HL-60 (cell line): ENCODE data around the gene PLCL2.

Experiments
- DNase-seq, 2 experiments: peaks; one replicate each; pipeline ENCODE4 v3.0.0-alpha.2; 2010 to 2020; ENCODE audit warnings: low read depth in 1 of 2, low spot score in 1 of 2
- H3K27ac ChIP-seq: fragments of 250-450 bp; sonication (Bioruptor Pico); replicated peaks from 2 replicates; pipeline ENCODE4 v1.5.1; 2020; ENCODE audit warnings: mild to moderate bottlenecking, moderate library complexity
- H3K27me3 ChIP-seq: fragments of 250-450 bp; sonication (Bioruptor Pico); 2 replicates; pipeline ENCODE4 v1.5.1; 2021; ENCODE audit warnings: mild to moderate bottlenecking, moderate library complexity; ENCODE audit not compliant: insufficient read depth, poor library complexity, severe bottlenecking
- H3K4me3 ChIP-seq: replicated peaks from 2 replicates; pipeline ENCODE4 v1.5.1; 2011; ENCODE audit warnings: mild to moderate bottlenecking, control low read depth, low read length; ENCODE audit not compliant: insufficient read depth
- GABPA ChIP-seq: IDR thresholded peaks from 2 replicates; pipeline ENCODE4 v1.6.1; 2012; ENCODE audit warnings: low read depth
- POLR2AphosphoS5 ChIP-seq: IDR thresholded peaks from 2 replicates; pipeline ENCODE4 v1.6.1; 2012; ENCODE audit warnings: low read depth
- SPI1 ChIP-seq: IDR thresholded peaks from 2 replicates; pipeline ENCODE4 v1.6.1; 2012; ENCODE audit warnings: low read depth, mild to moderate bottlenecking, borderline replicate concordance
- TF ChIP-seq, protein P1 (sequence below): IDR thresholded peaks from one replicate; pipeline ENCODE4 v1.5.1; 2011; ENCODE audit warnings: low read length, control low read depth, inconsistent platforms; ENCODE audit not compliant: insufficient read depth
- TF ChIP-seq, protein P2 (sequence below): IDR thresholded peaks from 2 replicates; pipeline ENCODE4 v1.6.1; 2012; ENCODE audit warnings: low read depth; ENCODE audit not compliant: insufficient replicate concordance

PLCL2 gene

GRCh38 chr3:17133632-17134545 is 249.1 kb downstream of the PLCL2 start:
- no peak for DNase-seq
- H3K27ac ChIP-seq: no peak overlapping the region
- no peak overlapping the region for H3K4me3 ChIP-seq
- no peaks in the 10 kb centered on the region for H3K27me3 ChIP-seq
- TF ChIP-seq SPI1 (no peak), GABPA (no peak), POLR2AphosphoS5 (no peak)
- TF ChIP-seq, protein P1, sequence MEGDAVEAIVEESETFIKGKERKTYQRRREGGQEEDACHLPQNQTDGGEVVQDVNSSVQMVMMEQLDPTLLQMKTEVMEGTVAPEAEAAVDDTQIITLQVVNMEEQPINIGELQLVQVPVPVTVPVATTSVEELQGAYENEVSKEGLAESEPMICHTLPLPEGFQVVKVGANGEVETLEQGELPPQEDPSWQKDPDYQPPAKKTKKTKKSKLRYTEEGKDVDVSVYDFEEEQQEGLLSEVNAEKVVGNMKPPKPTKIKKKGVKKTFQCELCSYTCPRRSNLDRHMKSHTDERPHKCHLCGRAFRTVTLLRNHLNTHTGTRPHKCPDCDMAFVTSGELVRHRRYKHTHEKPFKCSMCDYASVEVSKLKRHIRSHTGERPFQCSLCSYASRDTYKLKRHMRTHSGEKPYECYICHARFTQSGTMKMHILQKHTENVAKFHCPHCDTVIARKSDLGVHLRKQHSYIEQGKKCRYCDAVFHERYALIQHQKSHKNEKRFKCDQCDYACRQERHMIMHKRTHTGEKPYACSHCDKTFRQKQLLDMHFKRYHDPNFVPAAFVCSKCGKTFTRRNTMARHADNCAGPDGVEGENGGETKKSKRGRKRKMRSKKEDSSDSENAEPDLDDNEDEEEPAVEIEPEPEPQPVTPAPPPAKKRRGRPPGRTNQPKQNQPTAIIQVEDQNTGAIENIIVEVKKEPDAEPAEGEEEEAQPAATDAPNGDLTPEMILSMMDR: no peak
- TF ChIP-seq, protein P2, sequence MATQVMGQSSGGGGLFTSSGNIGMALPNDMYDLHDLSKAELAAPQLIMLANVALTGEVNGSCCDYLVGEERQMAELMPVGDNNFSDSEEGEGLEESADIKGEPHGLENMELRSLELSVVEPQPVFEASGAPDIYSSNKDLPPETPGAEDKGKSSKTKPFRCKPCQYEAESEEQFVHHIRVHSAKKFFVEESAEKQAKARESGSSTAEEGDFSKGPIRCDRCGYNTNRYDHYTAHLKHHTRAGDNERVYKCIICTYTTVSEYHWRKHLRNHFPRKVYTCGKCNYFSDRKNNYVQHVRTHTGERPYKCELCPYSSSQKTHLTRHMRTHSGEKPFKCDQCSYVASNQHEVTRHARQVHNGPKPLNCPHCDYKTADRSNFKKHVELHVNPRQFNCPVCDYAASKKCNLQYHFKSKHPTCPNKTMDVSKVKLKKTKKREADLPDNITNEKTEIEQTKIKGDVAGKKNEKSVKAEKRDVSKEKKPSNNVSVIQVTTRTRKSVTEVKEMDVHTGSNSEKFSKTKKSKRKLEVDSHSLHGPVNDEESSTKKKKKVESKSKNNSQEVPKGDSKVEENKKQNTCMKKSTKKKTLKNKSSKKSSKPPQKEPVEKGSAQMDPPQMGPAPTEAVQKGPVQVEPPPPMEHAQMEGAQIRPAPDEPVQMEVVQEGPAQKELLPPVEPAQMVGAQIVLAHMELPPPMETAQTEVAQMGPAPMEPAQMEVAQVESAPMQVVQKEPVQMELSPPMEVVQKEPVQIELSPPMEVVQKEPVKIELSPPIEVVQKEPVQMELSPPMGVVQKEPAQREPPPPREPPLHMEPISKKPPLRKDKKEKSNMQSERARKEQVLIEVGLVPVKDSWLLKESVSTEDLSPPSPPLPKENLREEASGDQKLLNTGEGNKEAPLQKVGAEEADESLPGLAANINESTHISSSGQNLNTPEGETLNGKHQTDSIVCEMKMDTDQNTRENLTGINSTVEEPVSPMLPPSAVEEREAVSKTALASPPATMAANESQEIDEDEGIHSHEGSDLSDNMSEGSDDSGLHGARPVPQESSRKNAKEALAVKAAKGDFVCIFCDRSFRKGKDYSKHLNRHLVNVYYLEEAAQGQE: no peak

- Histone ChIP-seq H3K27me3 (no peaks in the 10 kb centered on the region), H3K27ac (no peak overlapping the region), H3K4me3 (no peak overlapping the region)
- TF ChIP-seq, protein P2: no peak
- TF ChIP-seq SPI1 (no peak), POLR2AphosphoS5 (no peak), GABPA (no peak)
- TF ChIP-seq, protein P1: no peak
- DNase-seq: no peak
Measured at GRCh38 chr3:17135696-17136095, 250.9 kb downstream of the PLCL2 start.

DNA sequence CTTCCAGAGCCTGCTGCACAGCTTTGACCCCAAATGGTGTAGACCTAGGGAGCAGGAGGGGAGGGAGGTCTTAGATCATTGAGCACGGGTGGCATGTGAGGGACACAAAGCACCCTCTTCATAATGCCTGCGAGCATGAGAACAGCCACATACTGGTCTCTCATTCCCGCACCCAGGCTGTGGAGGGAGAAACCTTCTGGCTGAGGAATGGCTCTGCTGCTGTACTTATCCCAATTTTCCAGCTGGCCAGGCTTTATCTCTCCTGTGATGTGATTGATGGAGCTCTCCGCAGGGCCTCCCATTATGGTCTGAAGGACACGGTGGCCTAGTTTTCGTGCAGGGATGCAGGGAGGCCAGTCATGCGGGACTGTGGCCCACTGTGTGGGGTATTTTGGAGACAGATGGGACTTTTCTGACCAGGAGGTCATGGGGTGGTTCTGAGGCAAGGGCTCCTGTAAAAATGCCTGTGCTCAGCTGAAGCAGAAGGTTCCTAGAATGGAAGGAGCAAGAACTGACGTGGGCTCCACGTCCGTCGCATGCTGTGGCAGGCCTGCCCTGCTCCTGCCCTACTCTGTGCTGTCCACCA is 251.5 kb downstream of the PLCL2 start:
- no peak for DNase-seq
- Histone ChIP-seq H3K4me3 (no peak overlapping the region), H3K27me3 (no peaks in the 10 kb centered on the region)

More for the DNA sequence above, 251.5 kb downstream of the PLCL2 start:
- TF ChIP-seq SPI1 (no peak), GABPA (no peak), POLR2AphosphoS5 (no peak)
- TF ChIP-seq, protein P2: no peak
- TF ChIP-seq, protein P1: no peak
- no peak overlapping the region for H3K27ac ChIP-seq
